Activated CD4-positive, alpha-beta T cell treated with anti-CD3 and anti-CD28 coated beads for 48 hours (primary cell): ENCODE measurements around the gene NPR1.

Experiments
- DNase-seq: peaks from one replicate; pipeline ENCODE4 v3.0.0-alpha.2; 2020

The NPR1 gene

DNA sequence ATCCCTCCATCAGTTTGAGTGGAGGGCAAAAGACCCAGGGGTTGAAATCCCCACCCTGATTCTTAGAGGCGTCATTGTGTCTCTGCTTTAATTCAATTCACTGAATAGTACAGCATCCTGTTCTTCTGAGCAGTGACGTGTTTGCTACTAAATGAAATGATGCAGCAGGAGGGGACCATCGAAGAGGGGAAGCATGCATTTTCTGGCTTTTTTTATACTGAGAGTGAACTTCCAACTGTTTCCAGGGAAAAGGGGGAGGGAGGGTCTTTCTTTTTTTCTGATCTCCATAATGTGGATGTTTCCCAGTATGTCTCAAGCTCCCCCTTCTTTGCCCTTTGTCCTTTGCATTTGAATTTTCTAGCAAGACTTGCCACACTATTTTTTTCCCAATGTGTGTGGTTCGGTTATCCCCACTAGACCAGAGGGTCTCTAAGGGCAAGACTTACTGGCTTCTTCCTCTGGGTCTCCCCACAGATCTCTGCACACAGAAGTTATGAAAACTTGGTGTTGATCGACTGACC lies 52.0 kb downstream of the NPR1 start:
- no peak for DNase-seq

DNA sequence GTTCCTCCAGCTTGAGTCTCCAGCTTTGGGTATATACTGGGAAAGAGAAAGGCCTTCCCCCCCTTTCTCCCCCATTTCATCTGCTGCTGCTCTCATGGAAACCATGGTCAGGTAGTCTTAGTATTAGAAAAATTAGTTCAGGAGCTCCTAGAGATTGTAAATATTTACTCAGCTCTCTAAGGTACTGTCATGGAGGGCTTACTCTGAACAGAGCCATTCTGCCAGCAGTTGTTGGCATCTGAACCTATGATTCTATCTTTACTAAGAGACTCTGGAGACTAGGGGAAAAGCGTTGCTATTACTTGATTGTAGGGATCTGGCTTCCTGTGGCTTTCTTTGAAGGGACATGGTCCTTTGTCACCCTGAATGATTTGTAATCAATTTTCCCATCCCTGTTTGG lies 55.5 kb downstream of the NPR1 start:
- no peak for DNase-seq

DNA sequence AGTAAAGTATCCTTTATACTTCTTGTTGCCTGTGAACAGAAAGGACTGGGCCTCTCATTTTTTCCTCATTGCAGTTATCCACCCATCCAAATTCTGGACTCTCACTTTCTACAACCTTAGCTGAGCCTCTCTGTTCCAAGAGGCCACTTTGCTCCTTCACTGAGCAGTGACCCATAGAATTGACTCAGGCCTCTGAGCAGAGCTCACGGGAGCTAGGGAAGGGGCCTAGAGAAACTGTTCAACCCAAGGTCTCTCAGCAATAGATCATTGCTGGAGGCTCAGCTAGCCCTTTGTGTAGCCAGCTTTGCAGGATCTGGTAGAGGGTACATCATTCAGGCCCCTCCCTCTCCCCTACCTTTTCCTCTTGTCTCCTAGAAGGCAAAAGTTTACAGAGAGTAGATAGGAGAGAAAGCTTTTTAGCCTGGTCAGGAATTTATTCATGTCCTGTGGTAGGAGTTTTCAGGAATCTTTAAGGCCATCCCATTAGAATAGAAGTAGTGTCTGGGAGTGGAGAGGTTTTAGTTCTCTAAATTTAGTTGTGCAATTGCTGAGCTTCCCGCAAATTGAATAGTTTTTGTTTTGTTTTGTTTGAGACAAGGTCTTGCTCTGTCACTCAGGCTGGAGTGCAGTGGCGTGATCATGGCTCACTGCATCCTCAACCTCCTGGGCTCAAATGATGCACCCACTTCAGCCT lies 56.1 kb downstream of the NPR1 start:
- DNase-seq = no peak

DNA sequence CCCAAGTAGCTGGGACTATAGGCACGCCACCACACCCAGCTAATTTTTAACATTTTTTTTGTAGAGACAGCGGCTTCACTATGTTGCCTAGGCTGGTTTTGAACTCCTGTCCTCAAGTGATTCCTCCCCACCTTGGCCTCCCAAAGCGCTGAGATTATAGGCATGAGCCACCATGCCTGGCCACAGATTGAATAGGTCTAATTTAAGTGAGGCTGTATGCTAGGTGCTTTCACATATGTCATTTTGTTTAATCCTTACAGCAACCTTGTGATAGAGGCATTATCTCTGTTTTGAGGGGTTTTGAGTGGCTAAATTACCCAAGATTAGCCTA lies 56.6 kb downstream of the NPR1 start:
- no peak for DNase-seq

DNA sequence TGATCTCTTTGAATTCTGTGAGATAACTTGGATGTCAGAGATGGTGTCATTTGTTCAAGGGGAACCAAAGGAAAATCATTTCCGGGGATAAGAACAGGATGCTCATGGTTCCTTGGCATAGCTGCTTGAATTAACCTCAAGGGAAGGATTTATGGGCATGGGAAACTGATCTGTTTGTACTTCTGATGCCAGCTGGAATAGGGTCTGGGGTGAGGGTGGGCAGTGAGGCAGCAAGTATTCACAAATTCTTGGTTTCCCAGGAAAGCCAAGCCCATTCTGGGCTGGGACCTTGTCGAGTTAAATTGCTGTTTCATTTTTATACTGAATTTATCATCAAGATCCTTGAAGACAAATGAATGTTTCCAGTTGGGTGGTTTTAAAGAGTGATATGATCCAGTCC lies 63.5 kb downstream of the NPR1 start:
- no peak for DNase-seq

DNA sequence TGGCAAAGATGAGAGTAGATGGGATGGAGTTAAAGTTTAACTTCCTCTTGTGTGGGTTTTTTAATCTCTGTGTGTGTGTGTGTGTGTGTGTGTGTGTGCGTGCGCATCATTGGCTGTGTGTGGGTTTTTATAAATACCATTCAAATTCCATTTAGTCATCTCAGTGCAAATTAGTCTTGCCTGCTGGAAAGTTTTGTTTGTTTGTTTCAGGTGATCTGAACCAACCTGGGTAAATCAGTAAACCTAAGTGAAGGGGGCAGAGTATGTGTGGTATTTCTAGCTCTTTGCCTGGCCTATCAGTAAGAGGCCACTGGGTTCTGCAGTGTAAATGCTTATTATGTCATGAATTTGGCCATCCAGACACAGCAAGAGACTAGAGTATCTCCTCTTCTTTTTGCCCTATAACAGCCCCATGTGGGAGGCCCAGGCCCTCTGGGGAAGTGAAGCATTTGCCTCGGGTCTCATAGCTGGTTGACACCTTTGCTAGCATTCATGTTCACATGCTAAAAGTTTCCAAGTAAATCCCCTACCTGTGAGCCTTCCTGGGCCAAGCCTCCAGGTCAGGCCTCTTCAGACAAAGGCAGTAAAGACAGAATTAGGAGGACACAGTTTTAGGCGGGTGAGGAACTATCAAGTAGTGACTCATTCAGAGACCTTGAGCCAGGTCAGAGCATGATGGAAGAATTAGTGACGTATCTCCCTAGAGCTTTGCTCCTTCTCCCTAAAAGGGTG lies 64.1 kb downstream of the NPR1 start:
- DNase-seq = no peak
